Muscle of leg (tissue), 11 donors: ENCODE measurements around the gene CHST1. TPM values are rescaled to one million over a fixed set of nuclear protein-coding genes. Genes with fewer than 3 reads are reported as not detected.

Experiments
- DNase-seq: peaks from one replicate; pipeline ENCODE4 v3.0.0; 2013
- H3K27ac ChIP-seq: one replicate; pipeline ENCODE4 v1.5.1; 2013; ENCODE audit warnings: mild to moderate bottlenecking, low read length, control low read depth
- H3K27me3 ChIP-seq: one replicate; pipeline ENCODE4 v1.6.1; 2013; ENCODE audit warnings: low read length; ENCODE audit not compliant: control insufficient read depth, insufficient read depth
- H3K36me3 ChIP-seq: one replicate; pipeline ENCODE4 v1.6.1; 2013; ENCODE audit warnings: low read length; ENCODE audit not compliant: control insufficient read depth, insufficient read depth
- H3K4me1 ChIP-seq: one replicate; pipeline ENCODE4 v1.6.1; 2013; ENCODE audit warnings: low read length; ENCODE audit not compliant: control insufficient read depth, insufficient read depth
- H3K4me3 ChIP-seq: one replicate; pipeline ENCODE4 v1.5.1; 2013; ENCODE audit warnings: low read length, control low read depth
- H3K9me3 ChIP-seq: replicated peaks from 2 replicates; pipeline ENCODE4 v1.6.1; 2013; ENCODE audit warnings: low read depth, low read length; ENCODE audit not compliant: control insufficient read depth
- WGBS: methylation state at CpG from one replicate; pipeline ENCODE4 v1.1.5; 2013; ENCODE audit warnings: missing lambda C conversion rate; ENCODE audit not compliant: insufficient coverage; 5-methylcytosine and 5-hydroxymethylcytosine counted together
- polyA plus RNA-seq, 8 donors: library from polyadenylated mRNA; unstranded; fragments of 120-200 nt; gene quantifications; one replicate each; pipeline versions ENCODE4 v1.2.1 to v1.2.3, GENCODE V29; 2013; ENCODE audit warnings: inconsistent platforms in 1 of 8, low replicate concordance in 1 of 8; ENCODE audit not compliant: insufficient read length in 8 of 8, insufficient read depth in 1 of 8
- total RNA-seq: library from RNA; stranded (reverse); fragments of 120-200 nt; gene quantifications from one replicate; pipeline ENCODE4 v1.2.4, GENCODE V29; 2013

Gene CHST1
- total and polyA plus RNA-seq, 9 donors, result 6.7 to 22.0 (median 17.8) TPM

GRCh38 chr11:45692808-45693453, 27.5 kb upstream of the CHST1 start:
- H3K4me1 ChIP-seq, result no peaks in the 10 kb centered on the region
- 82% methylated on average over 5 of the region's 10 CpGs for WGBS
- H3K9me3 ChIP-seq, result no peaks in the 10 kb centered on the region
- H3K27me3 ChIP-seq, result peaks cover 6% of the 10 kb centered on the region
- no peaks in the 10 kb centered on the region for H3K36me3 ChIP-seq
- no peak overlapping the region for H3K27ac ChIP-seq
- DNase-seq, result no peak
- H3K4me3 ChIP-seq, result no peak overlapping the region

GRCh38 chr11:45688472-45689033, 23.1 kb upstream of the CHST1 start:
- Histone ChIP-seq H3K36me3 (no peaks in the 10 kb centered on the region), H3K4me1 (no peaks in the 10 kb centered on the region), H3K9me3 (no peaks in the 10 kb centered on the region), H3K27me3 (peaks cover 14% of the 10 kb centered on the region), H3K27ac (no peak overlapping the region), H3K4me3 (no peak overlapping the region)
- no peak for DNase-seq
- 49% methylated on average over 4 of the region's 7 CpGs for WGBS

DNA sequence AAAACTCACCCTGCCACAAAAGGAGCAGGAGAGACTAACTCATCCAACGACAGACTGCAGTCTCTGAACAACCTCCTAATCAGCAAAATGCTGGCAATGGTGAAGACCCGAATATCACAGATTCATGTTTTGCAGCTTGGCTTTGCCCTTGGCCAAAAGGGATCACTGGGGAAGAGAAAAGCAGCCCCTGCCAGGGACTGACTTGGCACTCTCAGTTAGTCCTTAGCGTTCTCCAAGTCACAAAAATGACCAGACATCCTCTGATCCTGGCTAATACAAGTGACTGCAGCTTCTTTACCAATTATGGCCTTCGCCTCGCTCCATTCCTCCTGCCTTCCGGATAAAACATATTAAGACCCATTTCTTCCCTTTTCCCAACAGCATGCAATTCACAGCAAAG, 22.4 kb upstream of the CHST1 start:
- Histone ChIP-seq H3K27me3 (peaks cover 16% of the 10 kb centered on the region), H3K9me3 (no peaks in the 10 kb centered on the region), H3K4me1 (no peaks in the 10 kb centered on the region), H3K4me3 (no peak overlapping the region), H3K36me3 (no peaks in the 10 kb centered on the region), H3K27ac (no peak overlapping the region)
- no peak for DNase-seq
- WGBS, result 64% methylated on average over 5 of the region's 6 CpGs

GRCh38 chr11:45685964-45686537, 20.6 kb upstream of the CHST1 start:
- H3K4me3 ChIP-seq, result no peak overlapping the region
- 72% methylated on average over 5 of the region's 7 CpGs for WGBS
- H3K4me1 ChIP-seq, result no peaks in the 10 kb centered on the region
- H3K27me3 ChIP-seq, result peaks cover 17% of the 10 kb centered on the region
- DNase-seq, result no peak
- no peaks in the 10 kb centered on the region for H3K36me3 ChIP-seq
- no peak overlapping the region for H3K27ac ChIP-seq
- H3K9me3 ChIP-seq, result no peaks in the 10 kb centered on the region

GRCh38 chr11:45684440-45684839, 19.0 kb upstream of the CHST1 start:
- WGBS, result no CpG with 5 or more reads among the region's 6 CpGs
- peaks cover 15% of the 10 kb centered on the region for H3K27me3 ChIP-seq
- no peaks in the 10 kb centered on the region for H3K9me3 ChIP-seq
- H3K4me1 ChIP-seq, result no peaks in the 10 kb centered on the region
- H3K4me3 ChIP-seq, result no peak overlapping the region
- no peak overlapping the region for H3K27ac ChIP-seq
- no peaks in the 10 kb centered on the region for H3K36me3 ChIP-seq
- DNase-seq, result no peak

GRCh38 chr11:45683271-45684058, 18.0 kb upstream of the CHST1 start:
- H3K27me3 ChIP-seq, result peaks cover 15% of the 10 kb centered on the region
- H3K9me3 ChIP-seq, result no peaks in the 10 kb centered on the region
- no peaks in the 10 kb centered on the region for H3K36me3 ChIP-seq
- WGBS, result 42% methylated on average over 7 of the region's 8 CpGs
- no peak overlapping the region for H3K4me3 ChIP-seq
- no peak overlapping the region for H3K27ac ChIP-seq
- no peak for DNase-seq
- H3K4me1 ChIP-seq, result no peaks in the 10 kb centered on the region

DNA sequence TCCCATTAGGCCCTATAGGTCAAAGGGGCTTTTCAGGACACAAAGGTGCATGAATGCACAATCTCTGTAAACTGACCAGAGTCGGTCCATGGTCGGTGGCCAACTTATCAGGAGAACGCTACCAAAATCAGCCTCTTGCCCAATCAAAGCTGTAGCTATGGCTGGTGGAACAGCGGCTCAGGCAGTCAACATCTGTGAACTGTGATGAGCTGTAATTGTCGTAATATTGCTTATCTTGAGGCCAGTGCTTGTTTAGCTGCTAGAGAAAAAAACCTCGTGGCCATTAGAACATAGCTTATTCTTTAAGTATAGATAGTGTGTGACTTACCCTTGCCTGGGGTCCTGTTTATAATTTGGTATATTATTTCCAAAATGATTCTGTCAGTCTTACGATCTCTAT, 14.4 kb upstream of the CHST1 start:
- Histone ChIP-seq H3K27ac (no peak overlapping the region), H3K9me3 (no peaks in the 10 kb centered on the region), H3K4me3 (no peak overlapping the region), H3K36me3 (no peaks in the 10 kb centered on the region), H3K27me3 (peaks cover 4% of the 10 kb centered on the region), H3K4me1 (no peaks in the 10 kb centered on the region)
- no peak for DNase-seq
- WGBS, result 60% methylated on average over 1 of the region's 7 CpGs

- no peak overlapping the region for H3K27ac ChIP-seq
- H3K4me1 ChIP-seq, result no peaks in the 10 kb centered on the region
- 78% methylated on average over 4 of the region's 7 CpGs for WGBS
Measured at GRCh38 chr11:45678976-45679375, 13.6 kb upstream of the CHST1 start.

GRCh38 chr11:45677770-45678512, 12.5 kb upstream of the CHST1 start:
- Histone ChIP-seq H3K9me3 (no peaks in the 10 kb centered on the region), H3K4me1 (no peaks in the 10 kb centered on the region)

More at GRCh38 chr11:45678976-45679375, 13.6 kb upstream of the CHST1 start:
- no peak for DNase-seq
- Histone ChIP-seq H3K9me3 (no peaks in the 10 kb centered on the region), H3K27me3 (peaks cover 4% of the 10 kb centered on the region), H3K4me3 (no peak overlapping the region), H3K36me3 (no peaks in the 10 kb centered on the region)

More at GRCh38 chr11:45677770-45678512, 12.5 kb upstream of the CHST1 start:
- Histone ChIP-seq H3K27me3 (peaks cover 6% of the 10 kb centered on the region), H3K4me3 (no peak overlapping the region), H3K36me3 (no peaks in the 10 kb centered on the region), H3K27ac (no peak overlapping the region)
- no peak for DNase-seq
- 59% methylated on average over 5 of the region's 8 CpGs for WGBS
